HepG2 (cell line): ENCODE results near the gene TF. TPM values are rescaled to one million over a fixed set of nuclear protein-coding genes. Genes with fewer than 3 reads are reported as not detected.

Source experiments
- ATF5 ChIP-seq: sonication (generic); formaldehyde crosslinking; IDR thresholded peaks from 2 replicates; pipeline ENCODE4 v1.4.0; 2020; ENCODE audit warnings: mild to moderate bottlenecking, low read depth, missing genetic modification reagents
- BCL3 ChIP-seq: sonication (generic); formaldehyde crosslinking; IDR thresholded peaks from 2 replicates; pipeline ENCODE4 v1.5.1; 2020; ENCODE audit warnings: mild to moderate bottlenecking, missing genetic modification reagents, moderate library complexity
- CAMTA2 ChIP-seq: sonication (generic); formaldehyde crosslinking; IDR thresholded peaks from 2 replicates; pipeline ENCODE4 v1.4.0; 2020; ENCODE audit warnings: mild to moderate bottlenecking, missing genetic modification reagents, borderline replicate concordance
- CEBPG ChIP-seq: IDR thresholded peaks from 2 replicates; pipeline ENCODE4 v1.6.1; 2016
- CENPT ChIP-seq: sonication (generic); formaldehyde crosslinking; IDR thresholded peaks from 2 replicates; pipeline ENCODE4 v1.8.0; 2022; ENCODE audit warnings: low read depth, mild to moderate bottlenecking, moderate library complexity, missing genetic modification reagents
- CENPX ChIP-seq: sonication (generic); formaldehyde crosslinking; IDR thresholded peaks from 2 replicates; pipeline ENCODE4 v1.9.0; 2021; ENCODE audit warnings: mild to moderate bottlenecking, missing genetic modification reagents, moderate library complexity
- GATAD1 ChIP-seq: IDR thresholded peaks from 2 replicates; pipeline ENCODE4 v1.6.1; 2016; ENCODE audit warnings: missing genetic modification reagents, missing compliant biosample characterization
- HOXA7 ChIP-seq: sonication (generic); formaldehyde crosslinking; IDR thresholded peaks from 2 replicates; pipeline ENCODE4 v1.8.1; 2022; ENCODE audit warnings: mild to moderate bottlenecking, missing genetic modification reagents, moderate library complexity
- JUNB ChIP-seq: sonication (generic); formaldehyde crosslinking; IDR thresholded peaks from 2 replicates; pipeline ENCODE4 v1.8.0; 2022; ENCODE audit warnings: missing genetic modification reagents, mild to moderate bottlenecking, borderline replicate concordance
- LCORL ChIP-seq, 2 experiments: fragments of 450-650 bp in 1 of 2; sonication (generic) in 1 of 2; formaldehyde crosslinking in 1 of 2; IDR thresholded peaks; 2 replicates each; pipeline versions ENCODE4 v1.5.0 to v1.6.1; 2017 to 2020; ENCODE audit warnings: antibody characterized with exemption in 1 of 2, missing genetic modification reagents in 1 of 2
- MEIS1 ChIP-seq: sonication (generic); formaldehyde crosslinking; IDR thresholded peaks from 2 replicates; pipeline ENCODE4 v1.9.0; 2021; ENCODE audit warnings: mild to moderate bottlenecking, missing genetic modification reagents, moderate library complexity, borderline replicate concordance
- NCOA2 ChIP-seq: sonication (generic); formaldehyde crosslinking; IDR thresholded peaks from 2 replicates; pipeline ENCODE4 v1.8.0; 2022; ENCODE audit warnings: inconsistent platforms
- PITX1 ChIP-seq: sonication (generic); formaldehyde crosslinking; IDR thresholded peaks from 2 replicates; pipeline ENCODE4 v1.5.1; 2020; ENCODE audit warnings: mild to moderate bottlenecking, missing genetic modification reagents
- REL ChIP-seq: sonication (generic); formaldehyde crosslinking; conservative IDR thresholded peaks from 2 replicates; pipeline ENCODE4 v1.8.0; 2022; ENCODE audit warnings: mild to moderate bottlenecking, missing genetic modification reagents, moderate library complexity
- RFX5 ChIP-seq: IDR thresholded peaks from 2 replicates; pipeline ENCODE4 v1.6.1; 2011; ENCODE audit warnings: low read depth, low read length, improper control_type of control experiment
- RXRA ChIP-seq: sonication (generic); formaldehyde crosslinking; IDR thresholded peaks from 2 replicates; pipeline ENCODE4 v1.5.1; 2020; ENCODE audit warnings: missing genetic modification reagents
- SMARCE1 ChIP-seq: fragments of 450-650 bp; IDR thresholded peaks from 2 replicates; pipeline ENCODE4 v1.6.1; 2017; ENCODE audit warnings: borderline replicate concordance
- TCF7L2 ChIP-seq: IDR thresholded peaks from 2 replicates; pipeline ENCODE4 v1.6.1; 2011; ENCODE audit warnings: mild to moderate bottlenecking, low read depth, low read length, moderate library complexity
- THRA ChIP-seq: sonication (generic); formaldehyde crosslinking; IDR thresholded peaks from 2 replicates; pipeline ENCODE4 v1.4.0; 2020; ENCODE audit warnings: missing genetic modification reagents, borderline replicate concordance
- TOPORS ChIP-seq: sonication (generic); formaldehyde crosslinking; IDR thresholded peaks from 2 replicates; pipeline ENCODE4 v1.8.0; 2023; ENCODE audit warnings: mild to moderate bottlenecking, missing genetic modification reagents
- ZFX ChIP-seq: sonication (generic); formaldehyde crosslinking; IDR thresholded peaks from 2 replicates; pipeline ENCODE4 v1.4.0; 2020; ENCODE audit warnings: mild to moderate bottlenecking, low read depth, missing genetic modification reagents, moderate library complexity
- ZMYM3 ChIP-seq: sonication (generic); formaldehyde crosslinking; IDR thresholded peaks from 2 replicates; pipeline ENCODE4 v1.5.1; 2020; ENCODE audit warnings: mild to moderate bottlenecking, missing genetic modification reagents
- ZNF121 ChIP-seq: sonication (generic); formaldehyde crosslinking; IDR thresholded peaks from 2 replicates; pipeline ENCODE4 v1.5.0; 2020; ENCODE audit warnings: mild to moderate bottlenecking, missing genetic modification reagents
- ZNF24 ChIP-seq: fragments of 450-650 bp; IDR thresholded peaks from 2 replicates; pipeline ENCODE4 v1.6.1; 2017; ENCODE audit warnings: antibody characterized with exemption, mild to moderate bottlenecking
- ZNF576 ChIP-seq: sonication (generic); formaldehyde crosslinking; IDR thresholded peaks from 2 replicates; pipeline ENCODE4 v1.4.0; 2020; ENCODE audit warnings: mild to moderate bottlenecking, missing genetic modification reagents
- ZNF619 ChIP-seq: sonication (generic); formaldehyde crosslinking; IDR thresholded peaks from 2 replicates; pipeline ENCODE4 v1.4.0; 2020; ENCODE audit warnings: mild to moderate bottlenecking, missing genetic modification reagents
- ZNF629 ChIP-seq: sonication (generic); formaldehyde crosslinking; conservative IDR thresholded peaks from 2 replicates; pipeline ENCODE4 v1.5.0; 2020; ENCODE audit warnings: missing genetic modification reagents
- ZUFSP ChIP-seq: sonication (generic); formaldehyde crosslinking; IDR thresholded peaks from 2 replicates; pipeline ENCODE4 v1.9.0; 2021; ENCODE audit warnings: missing genetic modification reagents, mild to moderate bottlenecking, borderline replicate concordance
- polyA plus RNA-seq, 8 experiments: library from polyadenylated mRNA; depleted of rRNA in 3 of 8; stranded (reverse) in 7 of 8; unstranded in 1 of 8; fragments of >200 nt; fragmentation: Illumina TruSeq in 4 of 8; extraction: Trizol in 4 of 8; gene quantifications; 2 replicates each; pipeline versions ENCODE4 v1.2.1 to v1.2.3, GENCODE V29; 2011 to 2016; ENCODE audit warnings: low read depth in 4 of 8, missing spikeins in 1 of 8, mixed read lengths in 1 of 8; ENCODE audit not compliant: insufficient read depth in 1 of 8
- total RNA-seq, 5 experiments: library from RNA; depleted of rRNA; stranded (reverse); fragments of >200 nt; fragmentation: Illumina TruSeq; extraction: Trizol; gene quantifications; 2 replicates each; pipeline ENCODE4 v1.2.3, GENCODE V29; 2016; ENCODE audit warnings: low read depth in 1 of 5

The TF gene
- total and polyA plus RNA-seq, 2 of the 13 experiments (the other 11 are each of a cell fraction or from before 2014, with no cell fraction given), result 10,074 to 11,821 TPM

GRCh38 chr3:133703915-133704314, 42.3 kb upstream of the TF start (continued):
- TF ChIP-seq JUNB (no peak), ZNF121 (CRISPR knock-in tag) (no peak), CENPT (CRISPR knock-in tag) (no peak), CENPX (CRISPR knock-in tag) (no peak), ZNF619 (CRISPR knock-in tag) (no peak), CAMTA2 (no peak), TOPORS (CRISPR knock-in tag) (no peak), MEIS1 (CRISPR knock-in tag) (peak; percentile 74; the same call in 1 of the 2 replicates), RXRA (CRISPR knock-in tag) (peak; percentile 83), GATAD1 (0 out of 2 replicates have a peak, but pooled peaks have one; percentile 11), BCL3 (CRISPR knock-in tag) (no peak), NCOA2 (CRISPR knock-in tag) (peak; percentile 70; the same call in 1 of the 2 replicates), SMARCE1 (no peak), REL (no peak), CEBPG (CRISPR knock-in tag) (peak; percentile 52; the same call in 1 of the 2 replicates), HOXA7 (CRISPR knock-in tag) (no peak), TCF7L2 (no peak), PITX1 (CRISPR knock-in tag) (peak; percentile 69; the same call in 1 of the 2 replicates), ZNF576 (CRISPR knock-in tag) (no peak), ATF5 (no peak), ZMYM3 (CRISPR knock-in tag) (peak; percentile 72), THRA (CRISPR knock-in tag) (peak; percentile 86; the same call in 1 of the 2 replicates), ZNF629 (CRISPR knock-in tag) (0 out of 2 replicates have a peak, but pooled peaks have one; percentile 9), RFX5 (no peak), ZUFSP (no peak), ZNF24 (no peak), LCORL (IDR thresholded peaks at IDR 0.05) (no peak), LCORL (CRISPR knock-in tag; IDR thresholded peaks at IDR 0.05) (0 out of 2 replicates have a peak, but pooled peaks have one; percentile 36), ZFX (CRISPR knock-in tag) (no peak)
